Measurements from ENCODE around the gene TMEM9. TPM values are rescaled to one million over a fixed set of nuclear protein-coding genes. Genes with fewer than 3 reads are reported as not detected.

The TMEM9 gene
- total and polyA plus RNA-seq, 2 donors (not counting 3 experiments of a cell fraction or from before 2014, with no cell fraction given): 39.3 to 96.1 TPM

DNA sequence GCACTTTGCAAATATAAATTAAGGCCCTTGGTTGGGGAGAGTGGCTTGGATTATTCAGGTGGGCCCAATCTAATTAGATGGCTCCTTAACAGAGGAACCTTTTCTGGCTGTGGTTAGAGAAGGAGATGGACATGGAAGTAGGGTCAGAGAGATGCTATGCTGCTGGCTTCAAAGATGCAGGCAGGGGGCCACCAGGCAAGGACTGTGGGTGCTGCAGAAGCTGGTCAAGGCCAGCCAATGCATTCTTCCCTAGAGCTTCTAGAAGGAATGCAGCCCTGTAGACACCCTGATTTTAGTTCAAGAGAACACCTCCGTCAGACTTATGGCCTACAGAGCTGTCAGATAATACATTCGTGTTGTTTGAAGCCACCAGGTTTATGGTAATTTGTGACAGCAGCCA lies 3.7 kb upstream of the TMEM9 start:
- Histone ChIP-seq H3K27ac (ENCODE audit: insufficient read depth, low read depth, low read length) (no peak overlapping the region), H4K20me1 (replicated peaks; ENCODE audit: control insufficient read depth, extremely low read depth, insufficient read depth, low read length) (no peaks in the 10 kb centered on the region), H3K27me3 (ENCODE audit: control insufficient read depth in 2 of 2, insufficient read depth in 2 of 2, low read length in 2 of 2) (peaks cover 25 to 33% of the 10 kb centered on the region in 2 experiments), H2AFZ (ENCODE audit: low read depth, low read length) (no peak overlapping the region), H3K4me2 (ENCODE audit: insufficient read depth, low read length) (no peak overlapping the region), H3K9me3 (replicated peaks; ENCODE audit: control insufficient read depth, insufficient read depth, low read length) (no peaks in the 10 kb centered on the region), H3K79me2 (ENCODE audit: control insufficient read depth, insufficient read depth, low read length) (no peaks in the 10 kb centered on the region), H3K4me3 (replicated peaks in 1 of 3; ENCODE audit: insufficient read depth in 1 of 3, low read depth in 1 of 3, low read length in 3 of 3) (no peak overlapping the region), H3K4me1 (ENCODE audit: control insufficient read depth, extremely low read depth, insufficient read depth, low read length) (peaks cover 8% of the 10 kb centered on the region), H3K9me1 (replicated peaks; ENCODE audit: control insufficient read depth, extremely low read depth, insufficient read depth, low read length) (no peaks in the 10 kb centered on the region), H3K36me3 (ENCODE audit: control insufficient read depth in 2 of 2, extremely low read depth in 1 of 2, insufficient read depth in 2 of 2, low read length in 2 of 2) (no peaks in the 10 kb centered on the region), H3K9ac (replicated peaks; ENCODE audit: extremely low read depth, insufficient read depth, low read length) (no peak overlapping the region)
- dilution Hi-C loops (cut with MboI; ENCODE audit: extremely low pct_ligation_motif_present, low sequenced_read_pairs) (no loop called here), intact Hi-C loops (cut with micrococcal nuclease) (no loop called here)
- ChIA-PET POLR2A (no interaction called here), CTCF (interaction anchor here (2.4 kb wide), 1 partner anchor 11 kb away, joined by 9 read pairs; no protein-coding TSS in a partner anchor)
- DNase-seq (ENCODE audit: low read depth, low spot score) (no peak), FAIRE-seq (no peak)
- BruUV-seq (replicated peaks): no TSS peak
- TF ChIP-seq, protein P1, sequence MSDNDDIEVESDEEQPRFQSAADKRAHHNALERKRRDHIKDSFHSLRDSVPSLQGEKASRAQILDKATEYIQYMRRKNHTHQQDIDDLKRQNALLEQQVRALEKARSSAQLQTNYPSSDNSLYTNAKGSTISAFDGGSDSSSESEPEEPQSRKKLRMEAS (IDR thresholded peaks at IDR 0.05; ENCODE audit: insufficient read depth, insufficient read length): no peak
- TF ChIP-seq POLR2AphosphoS5 (IDR thresholded peaks at IDR 0.05; ENCODE audit: insufficient read depth, low read depth, low read length) (no peak), JUN (IDR thresholded peaks at IDR 0.05; ENCODE audit: borderline replicate concordance, insufficient read depth, insufficient read length, low read depth) (no peak), EZH2 (IDR thresholded peaks at IDR 0.05; ENCODE audit: borderline replicate concordance, low read depth, low read length, severe bottlenecking) (no peak), GATA2 (IDR thresholded peaks at IDR 0.05; ENCODE audit: insufficient read depth, insufficient read length, low read depth, low read length) (no peak), FOS (IDR thresholded peaks at IDR 0.05; ENCODE audit: borderline replicate concordance, insufficient read depth, low read length) (no peak), MYC (IDR thresholded peaks at IDR 0.05; ENCODE audit: low read depth, low read length) (no peak)
- TF ChIP-seq, protein P2, sequence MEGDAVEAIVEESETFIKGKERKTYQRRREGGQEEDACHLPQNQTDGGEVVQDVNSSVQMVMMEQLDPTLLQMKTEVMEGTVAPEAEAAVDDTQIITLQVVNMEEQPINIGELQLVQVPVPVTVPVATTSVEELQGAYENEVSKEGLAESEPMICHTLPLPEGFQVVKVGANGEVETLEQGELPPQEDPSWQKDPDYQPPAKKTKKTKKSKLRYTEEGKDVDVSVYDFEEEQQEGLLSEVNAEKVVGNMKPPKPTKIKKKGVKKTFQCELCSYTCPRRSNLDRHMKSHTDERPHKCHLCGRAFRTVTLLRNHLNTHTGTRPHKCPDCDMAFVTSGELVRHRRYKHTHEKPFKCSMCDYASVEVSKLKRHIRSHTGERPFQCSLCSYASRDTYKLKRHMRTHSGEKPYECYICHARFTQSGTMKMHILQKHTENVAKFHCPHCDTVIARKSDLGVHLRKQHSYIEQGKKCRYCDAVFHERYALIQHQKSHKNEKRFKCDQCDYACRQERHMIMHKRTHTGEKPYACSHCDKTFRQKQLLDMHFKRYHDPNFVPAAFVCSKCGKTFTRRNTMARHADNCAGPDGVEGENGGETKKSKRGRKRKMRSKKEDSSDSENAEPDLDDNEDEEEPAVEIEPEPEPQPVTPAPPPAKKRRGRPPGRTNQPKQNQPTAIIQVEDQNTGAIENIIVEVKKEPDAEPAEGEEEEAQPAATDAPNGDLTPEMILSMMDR (IDR thresholded peaks at IDR 0.05; ENCODE audit: extremely low read depth in 1 of 2, insufficient read depth in 1 of 2, low read depth in 1 of 2, low read length in 2 of 2): no peak
